Body of pancreas (tissue), 4 donors: ENCODE results near the gene ERC2.

Experiments used
- CTCF ChIP-seq, 7 experiments: fragments of 450-650 bp in 4 of 7; fragments of 200-600 bp in 3 of 7; sonication (generic) in 3 of 7; IDR thresholded peaks; one replicate each; pipeline ENCODE4 v1.5.1; 2016 to 2019; ENCODE audit warnings: antibody characterized with exemption in 7 of 7
- POLR2A ChIP-seq, 3 donors: fragments of 450-650 bp; IDR thresholded peaks; one replicate each; pipeline ENCODE4 v1.6.1; 2016; ENCODE audit warnings: antibody characterized with exemption in 3 of 3, mild to moderate bottlenecking in 2 of 3

GRCh38 chr3:55673764-55674163 lies 794.5 kb downstream of the ERC2 start:
- no peak for TF ChIP-seq CTCF (IDR thresholded peaks at IDR 0.05)
- TF ChIP-seq POLR2A (IDR thresholded peaks at IDR 0.05), result no peak
